Testis (tissue), 3 donors: Measurements from ENCODE around the gene PTPRN2. TPM values are rescaled to one million over a fixed set of nuclear protein-coding genes. Genes with fewer than 3 reads are reported as not detected.

Experiments
- DNase-seq: peaks from one replicate; pipeline ENCODE4 v3.0.0-alpha.2; 2019
- H3K27ac ChIP-seq, 2 donors: fragments of 200-600 bp; sonication (generic); one replicate each; pipeline ENCODE4 v1.5.1; 2019
- H3K27me3 ChIP-seq: fragments of 200-600 bp; sonication (generic); one replicate; pipeline ENCODE4 v1.5.1; 2019
- H3K36me3 ChIP-seq: fragments of 200-600 bp; sonication (generic); one replicate; pipeline ENCODE4 v1.5.1; 2017; ENCODE audit warnings: low read depth; ENCODE audit errors: missing control alignments
- H3K4me1 ChIP-seq: fragments of 200-600 bp; sonication (generic); one replicate; pipeline ENCODE4 v1.5.1; 2019
- H3K4me3 ChIP-seq, 2 donors: fragments of 200-600 bp; sonication (generic); one replicate each; pipeline ENCODE4 v1.5.1; 2017 to 2019
- H3K9me3 ChIP-seq: fragments of 200-600 bp; sonication (generic); one replicate; pipeline ENCODE4 v1.5.1; 2017
- CTCF ChIP-seq, 3 experiments: fragments of 450-650 bp in 2 of 3; fragments of 200-600 bp in 1 of 3; sonication (generic) in 1 of 3; IDR thresholded peaks; one replicate each; pipeline ENCODE4 v1.5.1; 2016 to 2019; ENCODE audit warnings: antibody characterized with exemption in 3 of 3, mild to moderate bottlenecking in 2 of 3, moderate library complexity in 1 of 3
- POLR2A ChIP-seq: fragments of 450-650 bp; IDR thresholded peaks from one replicate; pipeline ENCODE4 v1.6.1; 2017; ENCODE audit warnings: antibody characterized with exemption, mild to moderate bottlenecking, moderate library complexity
- WGBS, 2 donors: methylation state at CpG; one replicate each; pipeline ENCODE4 v1.1.5; 2018; 5-methylcytosine and 5-hydroxymethylcytosine counted together
- intact Hi-C: fragments of 100-400 bp; cut with DNase I; formaldehyde crosslinking; loops from one replicate; pipeline ENCODE4 v1.15.1; 2023; ENCODE audit warnings: low total_unique reads
- polyA plus RNA-seq: library from polyadenylated mRNA; stranded (reverse); fragments of 350-450 nt; fragmentation: Illumina TruSeq; extraction: RNeasy Lipid Tissue Mini Kit (QIAGEN cat#74804); gene quantifications from one replicate; pipeline ENCODE4 v1.2.3, GENCODE V29; 2014; ENCODE audit warnings: low read depth, low replicate concordance; ENCODE audit not compliant: insufficient read depth
- total RNA-seq, 2 donors: library from RNA; depleted of rRNA; stranded (reverse); fragments of >200 nt; gene quantifications; one replicate each; pipeline ENCODE4 v1.2.3, GENCODE V29; 2016

Gene PTPRN2
- total and polyA plus RNA-seq, 3 donors from 2014 or later: 9.3 to 10.8 (median 9.8) TPM

GRCh38 chr7:157841773-157842370 lies 745.8 kb downstream of the PTPRN2 start:
- no peaks in the 10 kb centered on the region for H3K9me3 ChIP-seq
- peak; percentile 70 for DNase-seq
- H3K27me3 ChIP-seq: no peaks in the 10 kb centered on the region
- H3K36me3 ChIP-seq: no peaks in the 10 kb centered on the region
- TF ChIP-seq POLR2A: no peak
- H3K4me3 ChIP-seq: no peak overlapping the region
- intact Hi-C loops: no loop called here
- no peak overlapping the region for H3K27ac ChIP-seq
- 63 to 66% methylated on average over 14 of the region's 14 CpGs for WGBS, 2 donors
- no peaks in the 10 kb centered on the region for H3K4me1 ChIP-seq

GRCh38 chr7:157840914-157841772 lies 746.5 kb downstream of the PTPRN2 start:
- intact Hi-C loops: no loop called here
- DNase-seq: peak; percentile 32
- no peaks in the 10 kb centered on the region for H3K4me1 ChIP-seq
- no peaks in the 10 kb centered on the region for H3K36me3 ChIP-seq
- WGBS, 2 donors: 70 to 71% methylated on average over 24 to 25 of the region's 25 CpGs
- H3K9me3 ChIP-seq: no peaks in the 10 kb centered on the region
- TF ChIP-seq CTCF (IDR thresholded peaks at IDR 0.05): no peak
- no peak for TF ChIP-seq POLR2A
- no peak overlapping the region for H3K4me3 ChIP-seq
- H3K27me3 ChIP-seq: no peaks in the 10 kb centered on the region
- H3K27ac ChIP-seq: no peak overlapping the region

- 92% methylated on average over 26 to 36 of the region's 36 CpGs for WGBS, 2 donors
- no peak for DNase-seq
- intact Hi-C loops: no loop called here
- Histone ChIP-seq H3K36me3 (no peaks in the 10 kb centered on the region), H3K4me1 (no peaks in the 10 kb centered on the region), H3K4me3 (no peak overlapping the region), H3K27me3 (no peaks in the 10 kb centered on the region), H3K27ac (no peak overlapping the region), H3K9me3 (no peaks in the 10 kb centered on the region)
- TF ChIP-seq CTCF (IDR thresholded peaks at IDR 0.05) (no peak), POLR2A (no peak)
Measured at GRCh38 chr7:157840174-157840913, 747.3 kb downstream of the PTPRN2 start.

GRCh38 chr7:157839672-157840167 lies 747.9 kb downstream of the PTPRN2 start:
- DNase-seq: no peak
- no peak overlapping the region for H3K27ac ChIP-seq
- intact Hi-C loops: no loop called here
- H3K27me3 ChIP-seq: no peaks in the 10 kb centered on the region
- H3K36me3 ChIP-seq: no peaks in the 10 kb centered on the region
- WGBS, 2 donors: 89 to 95% methylated on average over 9 of the region's 9 CpGs
- no peaks in the 10 kb centered on the region for H3K9me3 ChIP-seq
- TF ChIP-seq CTCF (IDR thresholded peaks at IDR 0.05) (no peak), POLR2A (no peak)
- H3K4me1 ChIP-seq: no peaks in the 10 kb centered on the region
- no peak overlapping the region for H3K4me3 ChIP-seq

- 88 to 89% methylated on average over 2 of the region's 2 CpGs for WGBS, 2 donors
- Histone ChIP-seq H3K27me3 (no peaks in the 10 kb centered on the region), H3K4me1 (no peaks in the 10 kb centered on the region), H3K4me3 (no peak overlapping the region), H3K9me3 (no peaks in the 10 kb centered on the region), H3K27ac (no peak overlapping the region), H3K36me3 (no peaks in the 10 kb centered on the region)
- intact Hi-C loops: no loop called here
- TF ChIP-seq CTCF (IDR thresholded peaks at IDR 0.05): no peak
- no peak for DNase-seq
Measured at GRCh38 chr7:157839226-157839625, 748.4 kb downstream of the PTPRN2 start.
